WTC11 (cell line): ENCODE measurements around the gene NUP93. TPM values are rescaled to one million over a fixed set of nuclear protein-coding genes. Genes with fewer than 3 reads are reported as not detected.

Source experiments
- ATAC-seq: fragments of 200-7000 bp; cut with Tn5 transposase; 2 replicates; pipeline ENCODE4 v1.10.0; 2021; ENCODE audit warnings: mild to moderate bottlenecking, moderate library complexity
- CTCF ChIA-PET: fragments of 300-600 bp; sonication (Branson Sonifier 250); formaldehyde crosslinking; loops from one replicate; lab custom pipeline; 2021; ENCODE audit warnings: antibody characterized with exemption; lab: Charles Lee
- POLR2A ChIA-PET: fragments of 350-600 bp; sonication (Branson Sonifier 250); formaldehyde crosslinking; loops from one replicate; lab custom pipeline; 2021; ENCODE audit warnings: antibody characterized with exemption; lab: Charles Lee
- DNase-seq: peaks from one replicate; pipeline ENCODE4 v3.0.0; 2021; ENCODE audit warnings: low spot score
- H3K27ac Mint-ChIP-seq: 2 replicates; pipeline ENCODE4 v1.8.0; 2021; ENCODE audit warnings: mixed read lengths
- H3K27me3 Mint-ChIP-seq: 2 replicates; pipeline ENCODE4 v1.8.0; 2021; ENCODE audit warnings: low read depth, mild to moderate bottlenecking, moderate library complexity, mixed read lengths
- H3K36me3 Mint-ChIP-seq: 2 replicates; pipeline ENCODE4 v1.8.0; 2021; ENCODE audit warnings: mixed read lengths
- H3K4me1 Mint-ChIP-seq: 2 replicates; pipeline ENCODE4 v1.8.0; 2022; ENCODE audit warnings: mixed read lengths
- H3K4me3 Mint-ChIP-seq: 2 replicates; pipeline ENCODE4 v1.8.0; 2021; ENCODE audit warnings: mild to moderate bottlenecking, moderate library complexity, mixed read lengths
- H3K9me3 Mint-ChIP-seq: 2 replicates; pipeline ENCODE4 v1.8.0; 2021; ENCODE audit warnings: mixed read lengths
- ATF2 ChIP-seq: sonication (generic); formaldehyde crosslinking; IDR thresholded peaks from 2 replicates; pipeline ENCODE4 v1.8.1; 2022; ENCODE audit warnings: low read depth, missing genetic modification reagents, borderline replicate concordance
- CDX4 ChIP-seq: fragments of 250-450 bp; sonication (Bioruptor Pico); IDR thresholded peaks from 2 replicates; pipeline ENCODE4 v1.9.0; 2021; ENCODE audit warnings: moderate library complexity, mild to moderate bottlenecking, inconsistent platforms, borderline replicate concordance
- CREB1 ChIP-seq: sonication (generic); formaldehyde crosslinking; IDR thresholded peaks from 2 replicates; pipeline ENCODE4 v1.8.0; 2023; ENCODE audit warnings: mild to moderate bottlenecking, missing genetic modification reagents
- E2F1 ChIP-seq: sonication (generic); formaldehyde crosslinking; IDR thresholded peaks from 2 replicates; pipeline ENCODE4 v1.8.0; 2022; ENCODE audit warnings: mild to moderate bottlenecking, missing genetic modification reagents
- ETV6 ChIP-seq: sonication (generic); formaldehyde crosslinking; IDR thresholded peaks from 2 replicates; pipeline ENCODE4 v1.8.1; 2022; ENCODE audit warnings: mild to moderate bottlenecking, missing genetic modification reagents
- FOXJ3 ChIP-seq: sonication (generic); formaldehyde crosslinking; IDR thresholded peaks from 2 replicates; pipeline ENCODE4 v1.9.0; 2021; ENCODE audit warnings: missing genetic modification reagents, mild to moderate bottlenecking, borderline replicate concordance
- FOXK1 ChIP-seq: sonication (generic); formaldehyde crosslinking; IDR thresholded peaks from 2 replicates; pipeline ENCODE4 v1.8.0; 2022; ENCODE audit warnings: mild to moderate bottlenecking, moderate library complexity, missing genetic modification reagents
- GABPB1 ChIP-seq: sonication (generic); formaldehyde crosslinking; IDR thresholded peaks from 2 replicates; pipeline ENCODE4 v1.8.1; 2023; ENCODE audit warnings: mild to moderate bottlenecking, missing genetic modification reagents
- JUN ChIP-seq: sonication (generic); formaldehyde crosslinking; IDR thresholded peaks from 2 replicates; pipeline ENCODE4 v1.8.0; 2023; ENCODE audit warnings: mild to moderate bottlenecking, missing genetic modification reagents
- NFE2L1 ChIP-seq: sonication (generic); formaldehyde crosslinking; IDR thresholded peaks from 2 replicates; pipeline ENCODE4 v1.8.1; 2023; ENCODE audit warnings: missing genetic modification reagents
- SOX15 ChIP-seq: fragments of 250-450 bp; sonication (Bioruptor Pico); IDR thresholded peaks from 2 replicates; pipeline ENCODE4 v1.9.0; 2021; ENCODE audit warnings: mild to moderate bottlenecking
- TEAD4 ChIP-seq: sonication (generic); formaldehyde crosslinking; IDR thresholded peaks from 2 replicates; pipeline ENCODE4 v1.8.0; 2022; ENCODE audit warnings: mild to moderate bottlenecking, missing genetic modification reagents
- ZNF121 ChIP-seq: sonication (generic); formaldehyde crosslinking; IDR thresholded peaks from 2 replicates; pipeline ENCODE4 v1.8.0; 2023; ENCODE audit warnings: missing genetic modification reagents
- ZNF317 ChIP-seq: sonication (generic); formaldehyde crosslinking; IDR thresholded peaks from 2 replicates; pipeline ENCODE4 v1.8.1; 2023; ENCODE audit warnings: low read depth, mild to moderate bottlenecking, moderate library complexity, missing genetic modification reagents, borderline replicate concordance
- ZNF512 ChIP-seq: sonication (generic); formaldehyde crosslinking; IDR thresholded peaks from 2 replicates; pipeline ENCODE4 v1.8.1; 2022; ENCODE audit warnings: missing genetic modification reagents, borderline replicate concordance
- total RNA-seq: library from RNA; stranded (reverse); gene quantifications from 3 replicates; pipeline ENCODE4 v1.2.3, GENCODE V29; 2021
- TF ChIP-seq, protein P1 (sequence below): sonication (generic); formaldehyde crosslinking; IDR thresholded peaks from 2 replicates; pipeline ENCODE4 v1.8.0; 2023; ENCODE audit warnings: mild to moderate bottlenecking, missing genetic modification reagents
- TF ChIP-seq, protein P2 (sequence below): sonication (generic); formaldehyde crosslinking; conservative IDR thresholded peaks from 2 replicates; pipeline ENCODE4 v1.8.1; 2022; ENCODE audit warnings: mild to moderate bottlenecking, missing genetic modification reagents

NUP93 gene
- total RNA-seq, 1 experiment from 2014 or later: 185 TPM

- Mint-ChIP-seq H3K36me3 (peaks cover 6% of the 10 kb centered on the region; the same call in 1 of the 2 replicates), H3K9me3 (no peaks in the 10 kb centered on the region), H3K4me1 (peaks cover 13% of the 10 kb centered on the region), H3K27ac (no peak overlapping the region), H3K27me3 (no peaks in the 10 kb centered on the region), H3K4me3 (no peak overlapping the region)
- DNase-seq (no peak), ATAC-seq (no peak)
- CTCF ChIA-PET: no interaction called here
- POLR2A ChIA-PET: no interaction called here
- TF ChIP-seq, protein P1, sequence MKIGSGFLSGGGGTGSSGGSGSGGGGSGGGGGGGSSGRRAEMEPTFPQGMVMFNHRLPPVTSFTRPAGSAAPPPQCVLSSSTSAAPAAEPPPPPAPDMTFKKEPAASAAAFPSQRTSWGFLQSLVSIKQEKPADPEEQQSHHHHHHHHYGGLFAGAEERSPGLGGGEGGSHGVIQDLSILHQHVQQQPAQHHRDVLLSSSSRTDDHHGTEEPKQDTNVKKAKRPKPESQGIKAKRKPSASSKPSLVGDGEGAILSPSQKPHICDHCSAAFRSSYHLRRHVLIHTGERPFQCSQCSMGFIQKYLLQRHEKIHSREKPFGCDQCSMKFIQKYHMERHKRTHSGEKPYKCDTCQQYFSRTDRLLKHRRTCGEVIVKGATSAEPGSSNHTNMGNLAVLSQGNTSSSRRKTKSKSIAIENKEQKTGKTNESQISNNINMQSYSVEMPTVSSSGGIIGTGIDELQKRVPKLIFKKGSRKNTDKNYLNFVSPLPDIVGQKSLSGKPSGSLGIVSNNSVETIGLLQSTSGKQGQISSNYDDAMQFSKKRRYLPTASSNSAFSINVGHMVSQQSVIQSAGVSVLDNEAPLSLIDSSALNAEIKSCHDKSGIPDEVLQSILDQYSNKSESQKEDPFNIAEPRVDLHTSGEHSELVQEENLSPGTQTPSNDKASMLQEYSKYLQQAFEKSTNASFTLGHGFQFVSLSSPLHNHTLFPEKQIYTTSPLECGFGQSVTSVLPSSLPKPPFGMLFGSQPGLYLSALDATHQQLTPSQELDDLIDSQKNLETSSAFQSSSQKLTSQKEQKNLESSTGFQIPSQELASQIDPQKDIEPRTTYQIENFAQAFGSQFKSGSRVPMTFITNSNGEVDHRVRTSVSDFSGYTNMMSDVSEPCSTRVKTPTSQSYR: no peak
- TF ChIP-seq ZNF512: no peak
- TF ChIP-seq, all 79 proteins: peak for 0
Measured at GRCh38 chr16:56797861-56798260, 67.9 kb downstream of the NUP93 start.

DNA sequence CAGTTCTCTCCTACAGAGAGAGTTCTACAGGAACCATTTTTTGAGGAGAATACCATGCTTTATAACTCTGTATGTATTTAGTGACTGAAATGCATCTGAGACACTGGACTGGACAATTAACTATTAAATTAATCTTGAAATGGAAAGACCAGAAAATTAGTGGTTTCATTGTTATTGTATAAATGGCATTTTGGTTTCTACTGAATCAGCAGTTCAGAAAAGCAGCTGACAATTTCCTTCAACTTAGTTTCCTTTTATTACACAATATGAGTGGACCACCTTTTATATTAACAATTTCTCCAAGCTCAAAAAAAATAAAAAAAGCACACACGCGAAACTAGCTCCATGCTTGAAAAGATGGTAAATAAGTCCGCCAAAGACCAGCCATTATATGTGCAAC, 69.0 kb downstream of the NUP93 start:
- Mint-ChIP-seq H3K4me1 (0 out of 2 replicates have a peak, but pooled peaks cover 3% of the 10 kb centered on the region), H3K27ac (no peak overlapping the region), H3K27me3 (no peaks in the 10 kb centered on the region), H3K36me3 (peaks cover 9% of the 10 kb centered on the region)
- POLR2A ChIA-PET: no interaction called here
- DNase-seq: no peak
- CTCF ChIA-PET: no interaction called here
- no peak for TF ChIP-seq ETV6
- no peak for TF ChIP-seq E2F1 (CRISPR knock-in tag)
- no peak for TF ChIP-seq ZNF512
- no peak for TF ChIP-seq ZNF317 (CRISPR knock-in tag)
- TF ChIP-seq, protein P2, sequence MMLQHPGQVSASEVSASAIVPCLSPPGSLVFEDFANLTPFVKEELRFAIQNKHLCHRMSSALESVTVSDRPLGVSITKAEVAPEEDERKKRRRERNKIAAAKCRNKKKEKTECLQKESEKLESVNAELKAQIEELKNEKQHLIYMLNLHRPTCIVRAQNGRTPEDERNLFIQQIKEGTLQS (CRISPR knock-in tag): no peak
- no peak for TF ChIP-seq NFE2L1
- TF ChIP-seq FOXK1 (CRISPR knock-in tag): no peak
- no peak for TF ChIP-seq ZNF121 (CRISPR knock-in tag)
- TF ChIP-seq CDX4 (CRISPR knock-in tag): no peak
- no peak for TF ChIP-seq TEAD4 (CRISPR knock-in tag)
- TF ChIP-seq ATF2 (CRISPR knock-in tag): no peak
- no peak for TF ChIP-seq CREB1 (CRISPR knock-in tag)
- TF ChIP-seq GABPB1: no peak
- TF ChIP-seq JUN (CRISPR knock-in tag): no peak
- no peak for TF ChIP-seq FOXJ3 (CRISPR knock-in tag)
- no peak for TF ChIP-seq SOX15 (CRISPR knock-in tag)
- TF ChIP-seq, all 79 proteins: peak for 0
- Mint-ChIP-seq H3K9me3 (no peaks in the 10 kb centered on the region), H3K4me3 (no peak overlapping the region)
- ATAC-seq: no peak
